Ecto neural progenitor cell (in vitro differentiated cells): ENCODE results near the gene ADM5.
A peak's percentile ranks its signal among the peaks of the same experiment; 100 is the strongest.
"Not testable (repeated sequence)": the region's sequence is repeated elsewhere in the genome, so short reads cannot be mapped to it uniquely, and the experiment has no call there.

Experiments
- DNase-seq: peaks from one replicate; pipeline ENCODE4 v3.0.0-alpha.2; 2018; ENCODE audit warnings: low spot score

Gene ADM5

DNA sequence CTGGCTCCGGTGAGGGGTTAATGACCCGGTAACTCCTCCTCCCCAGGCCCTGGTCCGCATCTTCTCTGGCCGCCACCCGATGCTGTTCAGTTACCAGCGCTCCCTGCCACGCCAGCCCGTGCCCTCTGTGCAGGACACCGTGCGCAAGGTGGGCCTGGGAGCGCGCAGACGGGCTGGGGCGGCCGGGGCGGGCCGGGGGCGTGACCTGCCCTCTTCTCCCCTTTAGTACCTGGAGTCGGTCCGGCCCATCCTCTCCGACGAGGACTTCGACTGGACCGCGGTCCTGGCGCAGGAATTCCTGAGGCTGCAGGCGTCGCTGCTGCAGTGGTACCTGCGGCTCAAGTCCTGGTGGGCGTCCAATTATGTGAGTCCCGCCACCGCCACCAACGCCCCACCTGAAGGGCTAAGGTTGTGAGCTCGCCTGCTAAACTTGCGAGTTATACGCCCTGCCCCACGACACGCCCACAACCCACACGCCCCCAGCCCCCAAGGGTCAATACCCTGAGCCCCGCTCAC, 11.9 kb downstream of the ADM5 start:
- DNase-seq: no peak

DNA sequence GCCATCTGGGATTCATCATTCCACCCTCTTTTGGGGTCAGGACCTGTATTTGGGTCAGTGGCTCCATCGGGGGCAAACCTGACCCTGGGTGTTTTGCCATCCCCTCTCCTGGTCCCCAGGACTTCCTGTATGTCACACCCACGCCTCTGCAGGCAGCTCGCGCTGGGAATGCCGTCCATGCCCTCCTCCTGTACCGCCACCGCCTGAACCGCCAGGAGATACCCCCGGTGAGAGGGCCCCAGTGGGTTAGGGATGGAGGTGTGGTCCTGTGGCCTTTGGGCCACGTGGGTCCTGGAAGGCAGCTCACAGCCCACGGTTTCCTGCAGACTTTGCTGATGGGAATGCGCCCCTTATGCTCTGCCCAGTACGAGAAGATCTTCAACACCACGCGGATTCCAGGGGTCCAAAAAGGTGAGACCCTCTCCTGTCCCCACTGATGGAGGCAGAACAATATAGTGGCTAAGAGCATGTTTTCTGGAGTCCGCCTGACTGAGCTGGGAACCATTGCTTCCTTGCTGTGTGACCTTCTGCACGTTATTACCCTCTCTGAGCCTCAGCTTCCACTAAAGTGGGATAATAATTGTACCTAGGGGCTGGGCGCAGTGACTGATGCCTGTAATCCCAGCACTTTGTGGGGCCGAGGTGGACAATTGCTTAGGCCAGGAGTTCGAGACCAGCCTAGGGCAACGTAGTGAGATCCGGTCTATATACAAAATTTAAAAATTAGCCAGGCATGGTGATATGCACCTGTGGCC, 15.7 kb downstream of the ADM5 start:
- DNase-seq: no peak

DNA sequence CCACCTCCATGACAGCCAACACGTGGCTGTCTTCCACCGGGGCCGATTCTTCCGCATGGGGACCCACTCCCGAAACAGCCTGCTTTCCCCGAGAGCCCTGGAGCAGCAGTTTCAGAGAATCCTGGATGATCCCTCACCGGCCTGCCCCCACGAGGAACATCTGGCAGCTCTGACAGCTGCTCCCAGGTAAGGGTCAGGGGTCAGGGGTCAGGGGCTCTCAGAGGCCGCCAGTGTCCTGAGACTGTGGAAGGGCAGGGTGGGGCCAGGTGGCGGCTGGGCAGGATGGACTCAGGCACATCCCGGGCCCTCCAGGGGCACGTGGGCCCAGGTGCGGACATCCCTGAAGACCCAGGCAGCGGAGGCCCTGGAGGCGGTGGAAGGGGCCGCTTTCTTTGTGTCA, 16.5 kb downstream of the ADM5 start:
- DNase-seq: no peak

DNA sequence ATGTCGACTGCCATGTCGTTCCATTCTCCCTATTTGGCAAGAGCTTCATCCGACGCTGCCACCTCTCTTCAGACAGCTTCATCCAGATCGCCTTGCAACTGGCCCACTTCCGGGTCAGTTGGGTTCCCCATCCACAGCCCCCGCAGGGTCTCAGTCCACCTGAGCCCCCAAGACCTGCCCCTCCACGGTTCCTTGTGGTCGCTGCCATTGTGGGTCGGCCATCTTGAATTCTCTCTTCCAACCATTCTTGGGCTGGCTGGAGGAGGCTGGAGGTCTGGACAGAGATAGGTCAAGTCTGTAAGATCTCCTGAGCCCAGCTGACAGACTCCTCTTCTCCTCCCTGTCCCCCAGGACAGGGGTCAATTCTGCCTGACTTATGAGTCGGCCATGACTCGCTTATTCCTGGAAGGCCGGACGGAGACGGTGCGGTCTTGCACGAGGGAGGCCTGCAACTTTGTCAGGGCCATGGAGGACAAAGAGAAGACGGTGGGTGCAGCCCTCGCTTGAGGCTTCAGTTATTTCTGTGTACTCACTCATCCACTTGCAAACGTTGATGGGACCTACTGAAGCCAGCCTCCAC, 21.1 kb downstream of the ADM5 start:
- no peak for DNase-seq

DNA sequence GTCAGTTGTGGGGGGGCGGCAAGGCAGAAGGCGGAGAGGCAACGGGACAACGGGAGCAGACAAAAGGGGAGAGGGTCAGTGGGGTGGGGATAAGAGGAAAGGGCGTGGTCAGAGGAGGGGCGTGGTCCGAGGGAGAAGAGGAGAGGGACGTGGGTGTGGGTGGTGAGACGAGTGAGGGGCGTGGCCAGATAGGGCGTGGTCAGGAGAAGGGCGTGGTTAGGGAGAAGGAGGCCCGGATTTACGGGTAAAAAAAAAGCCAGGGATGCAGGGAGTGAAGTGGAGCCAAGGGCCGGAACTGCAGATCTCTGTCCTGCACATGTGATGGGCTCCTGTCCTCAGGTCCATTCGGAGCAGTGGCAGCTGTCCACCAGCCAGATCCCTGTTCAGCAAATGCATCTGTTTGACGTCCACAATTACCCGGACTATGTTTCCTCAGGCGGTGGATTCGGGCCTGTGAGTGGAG, 23.0 kb downstream of the ADM5 start:
- DNase-seq: peak; percentile 79

DNA sequence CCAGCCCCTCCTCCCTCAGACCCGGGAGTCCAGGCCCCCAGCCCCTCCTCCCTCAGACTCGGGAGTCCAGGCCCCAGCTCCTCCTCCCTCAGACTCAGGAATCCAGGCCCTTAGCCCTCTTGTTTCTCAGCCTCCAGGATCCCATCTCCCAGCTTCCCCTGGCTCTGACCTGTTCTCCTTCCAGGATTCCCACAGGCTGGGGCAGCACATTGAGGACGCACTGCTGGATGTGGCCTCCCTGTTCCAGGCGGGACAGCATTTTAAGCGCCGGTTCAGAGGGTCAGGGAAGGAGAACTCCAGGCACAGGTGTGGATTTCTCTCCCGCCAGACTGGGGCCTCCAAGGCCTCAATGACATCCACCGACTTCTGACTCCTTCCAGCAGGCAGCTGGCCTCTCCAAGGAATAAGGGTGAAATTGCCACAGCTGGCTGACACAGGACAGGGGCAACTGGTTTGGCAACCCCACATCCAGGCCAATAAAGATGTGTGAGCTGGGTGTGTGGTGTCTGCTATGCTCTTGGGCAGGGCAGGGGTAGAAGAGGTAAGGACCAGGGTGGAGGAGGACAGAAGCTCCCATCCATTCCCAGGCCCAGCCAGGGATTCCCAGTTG, 23.9 kb downstream of the ADM5 start:
- no peak for DNase-seq

DNA sequence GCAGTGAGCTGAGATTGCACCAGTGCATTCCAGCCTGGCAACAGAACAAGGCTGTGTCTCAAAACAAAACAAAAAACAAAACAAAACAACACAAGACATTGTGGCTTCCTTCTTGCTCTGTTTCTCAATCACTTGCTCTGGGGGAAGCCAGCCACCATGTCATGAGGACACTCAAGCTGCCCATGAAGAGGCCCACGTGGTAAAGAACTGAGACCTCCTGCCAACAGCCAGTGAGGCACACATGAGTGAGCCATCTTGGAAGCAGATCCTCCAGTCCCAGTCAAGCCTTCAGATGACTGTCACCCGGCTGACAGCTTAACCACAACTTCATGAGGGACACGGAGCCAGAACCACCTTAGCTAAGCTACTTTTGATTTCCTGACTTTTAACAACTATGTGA, 26.8 kb downstream of the ADM5 start:
- no peak for DNase-seq

DNA sequence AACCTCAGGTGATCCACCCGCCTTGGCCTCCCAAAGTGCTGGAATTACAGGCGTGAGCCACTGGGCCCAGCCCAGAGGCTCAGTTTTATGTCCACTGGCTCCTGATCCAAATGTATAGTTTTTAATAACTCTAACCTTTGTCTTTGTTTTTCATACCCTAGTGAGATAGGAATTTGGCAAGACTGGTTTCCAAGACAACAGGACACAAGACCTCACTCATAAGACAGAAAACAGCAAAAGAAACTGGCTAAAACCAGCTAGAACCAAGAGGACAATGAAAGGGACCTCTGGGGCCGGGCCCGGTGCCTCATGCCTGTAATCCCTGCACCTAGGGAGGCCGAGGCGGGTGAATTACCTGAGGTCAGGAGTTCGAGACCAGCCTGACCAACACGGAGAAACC, 29.1 kb downstream of the ADM5 start:
- DNase-seq: no peak

DNA sequence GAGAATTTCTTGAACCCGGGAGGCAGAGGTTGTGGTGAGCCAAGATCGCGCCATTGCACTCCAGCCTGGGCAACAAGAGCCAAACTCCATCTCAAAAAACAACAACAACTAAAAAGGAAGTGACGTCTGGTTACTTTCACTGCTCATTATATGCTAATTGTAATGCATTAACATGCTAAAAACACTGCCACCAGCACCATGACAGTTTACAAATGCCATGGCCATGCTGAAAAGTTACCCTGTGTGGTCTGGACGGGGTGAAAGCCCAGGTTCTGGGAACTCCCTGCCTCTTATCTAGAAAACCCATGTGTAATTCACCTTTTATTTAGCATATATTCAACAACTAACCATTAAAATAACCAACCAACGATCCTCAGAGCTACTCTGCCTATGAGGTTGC, 29.6 kb downstream of the ADM5 start:
- DNase-seq: no peak

DNA sequence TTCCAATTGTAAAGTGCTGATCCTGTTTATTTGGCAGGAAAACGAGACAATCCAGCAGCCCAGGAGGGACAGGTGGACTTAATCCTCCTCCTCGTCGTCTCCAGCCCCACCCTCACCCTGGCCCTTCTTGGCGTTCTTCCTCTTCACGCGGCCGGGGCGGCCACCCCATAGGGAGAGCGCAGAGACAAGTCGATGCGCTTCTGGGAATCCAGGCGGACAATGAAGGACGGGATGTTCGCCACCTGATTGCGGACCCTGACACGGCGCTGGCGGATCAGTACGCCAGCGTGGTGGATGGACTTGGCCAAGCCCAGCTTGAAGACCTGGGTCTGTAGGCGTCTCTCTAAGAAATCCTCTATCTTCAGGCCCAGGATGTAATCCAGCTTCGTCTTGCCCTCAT, 30.0 kb downstream of the ADM5 start:
- not testable (repeated sequence) for DNase-seq

DNA sequence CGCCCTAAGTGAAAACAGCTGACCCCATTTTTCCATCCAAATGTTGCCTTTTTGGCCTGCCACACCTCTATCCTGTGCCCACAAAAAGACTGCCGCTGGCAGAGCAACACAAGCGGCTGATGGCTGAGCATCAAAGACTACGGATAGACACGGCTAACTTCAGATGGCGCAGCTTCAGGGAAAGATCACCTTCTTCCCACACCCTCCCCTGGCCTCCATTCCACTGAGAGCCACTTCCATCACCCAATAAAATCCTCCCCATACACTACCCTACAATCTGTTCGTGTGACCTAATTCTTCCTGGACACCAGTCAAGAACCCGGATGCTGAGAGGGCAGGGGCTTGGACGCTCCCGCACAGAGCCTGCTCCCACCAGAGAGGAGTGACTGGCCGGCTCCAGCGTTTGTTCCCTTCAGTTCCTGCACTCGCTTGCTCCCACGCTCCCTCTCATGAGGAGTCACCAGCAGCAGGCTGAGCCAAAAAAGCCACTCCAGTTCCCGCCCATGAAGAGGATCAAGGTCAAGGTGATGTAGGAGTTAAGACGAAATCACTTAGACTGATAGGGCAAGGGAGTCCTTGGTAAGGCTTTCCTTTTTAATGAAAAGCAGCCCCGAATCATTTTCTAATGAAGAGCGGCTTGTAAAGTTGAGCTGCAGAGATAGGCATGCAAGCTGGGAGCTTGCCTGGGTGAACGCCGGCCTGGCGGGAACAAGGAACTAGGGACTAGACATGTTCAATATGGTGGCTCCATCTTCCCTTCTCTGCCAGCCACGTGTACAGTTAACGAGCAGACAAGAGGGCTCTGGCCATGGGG, 38.0 kb downstream of the ADM5 start:
- DNase-seq: no peak

DNA sequence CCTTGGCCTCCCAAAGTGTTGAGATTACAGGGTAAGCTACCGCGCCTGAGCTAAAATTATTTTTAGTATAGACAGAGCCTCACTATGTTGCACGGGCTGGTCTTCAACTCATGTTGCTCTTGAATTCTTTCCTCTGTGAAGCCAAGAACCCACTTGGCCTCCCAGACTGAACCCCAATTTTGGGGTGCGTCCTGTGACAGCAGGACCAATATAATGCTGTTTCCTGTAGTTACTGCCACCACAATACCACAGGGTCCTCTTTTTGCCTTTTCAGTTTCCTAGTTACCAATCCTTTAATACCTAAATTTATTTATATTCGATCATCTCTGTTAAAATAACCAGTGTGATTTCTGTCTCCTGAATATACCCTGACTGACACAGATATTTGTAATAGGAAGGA, 40.8 kb downstream of the ADM5 start:
- no peak for DNase-seq

DNA sequence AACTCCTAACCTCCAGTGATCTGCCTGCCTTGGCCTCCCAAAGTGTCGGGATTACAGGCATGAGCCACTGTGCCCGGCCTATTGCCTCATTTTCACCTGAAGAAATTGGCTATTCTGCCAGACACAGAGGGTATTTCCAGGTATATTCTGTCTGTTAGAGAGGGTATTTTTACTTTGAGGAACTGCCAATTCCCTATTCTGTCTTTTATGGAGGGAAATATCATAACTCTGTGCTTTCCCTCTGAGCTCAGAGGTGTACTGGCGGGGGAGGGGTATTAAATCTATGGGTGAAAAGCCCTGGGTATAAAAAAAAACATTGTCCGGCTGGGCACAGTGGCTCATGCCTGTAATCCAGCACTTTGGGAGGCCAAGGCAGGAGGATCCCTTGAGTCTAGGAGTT, 48.9 kb downstream of the ADM5 start:
- no peak for DNase-seq

DNA sequence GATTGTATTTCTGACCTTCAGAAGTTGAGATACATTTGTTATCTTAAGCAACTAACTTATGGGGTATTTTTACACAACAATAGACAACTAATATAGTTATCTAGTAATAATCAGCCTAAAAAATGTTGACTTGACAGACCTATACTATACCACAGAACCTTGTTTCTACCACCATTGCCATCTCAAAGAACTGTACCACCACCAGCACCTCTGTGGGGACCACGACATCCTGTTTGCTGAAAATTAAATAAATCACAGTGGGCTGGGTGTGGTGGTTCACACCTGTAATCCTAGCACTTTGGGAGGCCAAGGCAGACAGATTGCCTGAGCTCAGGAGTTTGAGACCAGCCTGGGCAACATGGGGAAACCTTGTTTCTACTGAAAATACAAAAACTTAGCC, 49.7 kb downstream of the ADM5 start:
- DNase-seq: no peak

DNA sequence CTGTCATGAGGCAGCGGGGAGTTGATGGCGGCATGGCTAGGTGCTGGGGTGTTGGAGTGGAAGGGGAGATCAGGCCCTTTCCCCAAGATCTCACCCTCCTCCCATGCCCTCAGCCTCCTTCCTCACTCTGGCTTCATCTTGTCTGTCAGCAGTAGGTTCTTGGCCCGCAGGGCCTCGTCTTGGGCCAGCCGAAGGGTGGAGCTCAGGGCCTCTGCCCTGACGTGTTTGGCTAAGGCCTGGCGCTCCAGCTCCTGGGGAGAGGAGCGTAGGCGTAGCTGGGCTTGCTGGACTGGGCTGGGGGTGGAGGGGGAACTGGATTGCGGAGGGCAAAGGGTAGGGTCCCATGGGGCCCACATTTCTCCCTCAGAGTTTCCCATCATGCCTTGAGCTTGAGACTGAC, 50.5 kb downstream of the ADM5 start:
- DNase-seq: no peak
